ENCODE data around the gene SLC35F1.

Gene SLC35F1

DNA sequence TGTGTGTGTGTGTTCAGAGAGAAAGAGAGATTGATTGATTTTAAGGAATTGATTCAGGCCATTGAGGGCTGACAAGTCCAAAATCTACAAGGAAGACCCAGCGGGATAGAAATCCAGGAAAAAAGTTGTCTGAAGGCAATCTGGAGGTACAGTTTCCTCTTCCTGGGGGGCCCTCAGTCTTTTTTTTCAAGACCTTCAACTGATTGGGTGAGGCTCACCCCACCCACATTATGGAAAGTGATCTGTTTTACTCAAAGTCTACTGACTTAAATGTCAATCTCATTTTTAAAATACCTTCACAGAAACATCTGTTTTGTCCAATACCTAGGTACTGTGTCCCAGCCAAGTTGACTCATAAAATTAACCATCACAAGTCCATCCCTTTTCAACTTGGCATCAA lies 398.0 kb downstream of the SLC35F1 start:
- in situ Hi-C loops (cut with MboI; ENCODE audit: low sequenced_read_pairs) = no loop called here

- in situ Hi-C loops (cut with MboI; ENCODE audit: low sequenced_read_pairs) = no loop called here
Measured at GRCh38 chr6:118306392-118307238, 399.6 kb downstream of the SLC35F1 start.

GRCh38 chr6:118307581-118307980 lies 400.5 kb downstream of the SLC35F1 start:
- in situ Hi-C loops (cut with MboI; ENCODE audit: low sequenced_read_pairs) = no loop called here

- in situ Hi-C loops (cut with MboI; ENCODE audit: low sequenced_read_pairs) = no loop called here
Measured at GRCh38 chr6:118309337-118310093, 402.5 kb downstream of the SLC35F1 start.

- in situ Hi-C loops (cut with MboI; ENCODE audit: low sequenced_read_pairs) = no loop called here
Measured at GRCh38 chr6:118313208-118313607, 406.1 kb downstream of the SLC35F1 start.

DNA sequence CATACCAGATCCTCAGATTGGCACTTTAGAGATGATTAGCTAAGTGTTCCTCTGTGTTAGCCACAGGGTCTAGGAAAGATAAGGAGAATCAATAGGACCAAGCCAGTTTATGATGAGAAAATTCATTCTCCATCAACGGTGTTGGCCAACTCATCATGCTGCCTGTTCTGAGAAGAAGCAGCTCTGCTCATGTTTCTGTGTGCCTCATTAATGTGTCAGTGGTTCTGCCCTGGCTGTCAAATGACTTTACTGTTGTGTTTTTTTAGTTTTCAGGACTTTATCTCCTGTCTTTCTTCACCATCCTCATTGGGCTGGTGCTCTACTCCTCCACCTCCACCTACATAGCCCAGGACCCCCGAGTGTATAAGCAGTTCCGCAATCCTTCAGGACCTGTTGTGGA lies 406.7 kb downstream of the SLC35F1 start:
- in situ Hi-C loops (cut with MboI; ENCODE audit: low sequenced_read_pairs) = no loop called here

DNA sequence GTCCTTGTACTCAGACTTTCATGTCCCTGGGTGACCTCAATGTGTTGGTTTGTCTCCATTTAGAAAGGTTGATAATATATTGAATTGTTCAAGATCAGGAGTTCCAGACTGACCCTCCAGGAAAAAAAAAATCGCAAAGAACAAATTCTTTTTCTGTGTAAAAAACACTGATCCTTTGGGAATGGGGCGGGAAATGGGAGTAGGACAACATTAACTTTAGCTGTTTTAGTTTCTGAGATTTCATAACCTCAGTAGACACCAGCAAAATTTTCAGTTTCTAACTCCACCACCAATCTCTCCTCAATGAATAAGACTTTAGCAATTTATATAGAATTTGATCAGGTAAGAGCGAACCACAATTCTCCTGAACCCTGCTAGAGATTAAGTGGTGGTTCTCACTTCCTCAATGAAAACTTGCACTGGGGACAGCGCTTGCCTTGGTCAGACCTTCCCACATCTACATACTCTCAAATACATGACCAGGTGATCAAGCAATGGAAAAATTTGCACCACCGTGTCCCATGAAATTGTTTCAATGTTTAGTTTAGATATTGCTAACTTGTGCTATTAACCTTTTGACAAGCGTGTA lies 409.8 kb downstream of the SLC35F1 start:
- in situ Hi-C loops (cut with MboI; ENCODE audit: low sequenced_read_pairs) = no loop called here

GRCh38 chr6:118317581-118318563 lies 410.8 kb downstream of the SLC35F1 start:
- in situ Hi-C loops (cut with MboI; ENCODE audit: low sequenced_read_pairs) = no loop called here

- in situ Hi-C loops (cut with MboI; ENCODE audit: low sequenced_read_pairs) = no loop called here
Measured at GRCh38 chr6:118318648-118319047, 411.6 kb downstream of the SLC35F1 start.

GRCh38 chr6:118319416-118319815 lies 412.4 kb downstream of the SLC35F1 start:
- in situ Hi-C loops (cut with MboI; ENCODE audit: low sequenced_read_pairs) = no loop called here

DNA sequence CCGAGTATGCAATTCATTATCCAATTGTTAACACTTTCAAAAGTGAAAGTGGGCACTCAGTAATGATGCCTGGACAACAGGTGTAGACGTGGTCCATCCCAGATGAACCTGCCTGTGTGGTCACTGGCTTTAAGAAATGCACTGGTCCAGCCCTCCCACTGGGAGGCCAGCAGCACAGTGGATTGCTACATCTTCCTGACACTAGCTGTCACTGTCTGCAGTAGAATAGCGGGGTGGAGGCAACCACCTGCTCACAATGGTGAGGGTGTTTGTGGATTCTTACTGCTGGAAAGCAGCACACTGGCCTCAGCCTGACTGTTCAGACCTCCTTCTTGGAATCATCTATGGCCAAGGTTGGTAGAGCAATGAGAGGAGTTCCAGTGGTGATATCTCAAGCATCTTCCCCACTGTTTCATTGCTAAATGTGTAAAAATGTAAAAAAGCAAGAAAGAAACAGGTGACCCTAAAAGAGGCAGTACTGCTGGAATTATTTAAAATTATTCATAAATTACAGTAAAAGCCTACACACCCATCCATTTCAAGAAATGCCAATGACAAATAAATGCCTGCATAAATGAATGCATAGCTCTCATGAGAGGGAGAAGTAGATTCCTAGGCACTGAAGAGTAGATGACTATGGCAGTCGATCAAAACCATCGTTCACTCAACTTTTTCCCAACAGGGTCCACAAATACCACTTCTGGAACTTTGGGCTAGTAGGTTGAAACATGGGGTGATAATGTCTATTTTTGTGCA lies 413.0 kb downstream of the SLC35F1 start:
- in situ Hi-C loops (cut with MboI; ENCODE audit: low sequenced_read_pairs) = no loop called here

DNA sequence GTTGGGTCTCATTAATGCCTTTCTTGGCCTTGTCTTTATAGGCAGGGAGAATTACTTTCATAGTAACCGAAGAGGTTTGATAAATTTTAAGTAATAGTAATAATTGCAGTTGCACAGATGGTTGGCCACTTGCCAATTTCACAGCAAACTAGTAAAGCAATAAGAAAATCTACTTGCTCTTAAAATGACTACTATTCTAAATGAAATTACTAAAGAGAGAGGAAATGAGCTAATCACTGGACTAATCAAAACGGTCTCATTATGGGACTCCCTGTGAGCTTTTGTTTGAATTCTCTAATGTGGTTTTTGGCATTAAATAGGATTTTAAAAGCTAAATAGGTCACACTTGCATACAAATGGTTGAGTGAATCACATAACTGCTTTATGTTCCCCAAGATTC lies 413.6 kb downstream of the SLC35F1 start:
- in situ Hi-C loops (cut with MboI; ENCODE audit: low sequenced_read_pairs) = no loop called here

GRCh38 chr6:118324116-118324515 lies 417.1 kb downstream of the SLC35F1 start:
- in situ Hi-C loops (cut with MboI; ENCODE audit: low sequenced_read_pairs) = no loop called here

DNA sequence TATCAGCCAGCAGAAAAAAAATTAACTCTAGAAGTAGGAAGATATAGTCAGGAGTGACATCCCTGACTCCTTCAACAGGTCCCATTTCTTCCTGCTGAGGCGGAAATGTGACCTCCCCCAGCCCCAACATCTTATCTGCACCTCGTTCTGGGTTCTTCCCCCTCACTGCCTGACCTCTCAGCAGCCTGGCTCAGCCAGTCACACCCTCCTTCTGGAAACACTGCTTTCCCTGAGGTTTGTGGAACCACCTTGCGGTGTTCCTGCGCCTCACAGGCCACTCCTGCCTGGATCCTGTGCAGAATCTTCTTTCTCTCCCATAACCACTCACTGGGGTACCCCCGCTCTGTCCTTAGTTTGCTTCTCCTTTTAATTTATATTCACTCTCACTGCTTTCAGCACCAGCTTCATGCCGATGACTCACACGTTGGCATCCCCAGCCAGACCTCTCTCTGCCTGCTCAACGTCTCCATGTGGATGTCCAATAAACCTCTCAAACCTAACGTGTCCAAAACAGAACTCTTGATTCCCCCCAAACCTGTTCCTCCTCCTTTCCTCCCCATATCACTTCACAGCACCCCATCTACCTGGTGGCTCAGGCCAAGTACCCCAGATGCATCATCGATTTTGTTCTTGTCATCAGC lies 418.3 kb downstream of the SLC35F1 start:
- in situ Hi-C loops (cut with MboI; ENCODE audit: low sequenced_read_pairs) = no loop called here

GRCh38 chr6:118326712-118327111 lies 419.6 kb downstream of the SLC35F1 start:
- in situ Hi-C loops (cut with MboI; ENCODE audit: low sequenced_read_pairs) = no loop called here

DNA sequence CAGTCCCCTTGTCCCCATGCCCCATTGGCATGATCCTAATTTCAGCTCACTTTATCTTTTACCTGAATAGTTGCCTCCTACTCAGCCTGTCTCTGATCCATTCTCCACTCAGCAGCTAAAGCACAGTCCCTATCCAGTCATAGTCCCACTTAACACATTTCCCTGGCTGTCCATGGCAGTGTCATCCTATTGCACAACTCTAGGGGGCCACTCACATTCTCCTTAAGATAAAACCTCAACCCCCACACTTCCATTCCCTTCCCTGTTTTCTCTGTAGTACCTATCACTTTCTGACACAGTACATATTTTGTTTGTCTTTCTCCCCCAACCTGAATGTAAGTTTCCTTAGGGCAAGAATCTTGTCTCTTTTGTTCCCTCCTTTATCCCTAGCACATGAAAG lies 420.2 kb downstream of the SLC35F1 start:
- in situ Hi-C loops (cut with MboI; ENCODE audit: low sequenced_read_pairs) = no loop called here

- in situ Hi-C loops (cut with MboI; ENCODE audit: low sequenced_read_pairs) = no loop called here
Measured at GRCh38 chr6:118333772-118334171, 426.7 kb downstream of the SLC35F1 start.

DNA sequence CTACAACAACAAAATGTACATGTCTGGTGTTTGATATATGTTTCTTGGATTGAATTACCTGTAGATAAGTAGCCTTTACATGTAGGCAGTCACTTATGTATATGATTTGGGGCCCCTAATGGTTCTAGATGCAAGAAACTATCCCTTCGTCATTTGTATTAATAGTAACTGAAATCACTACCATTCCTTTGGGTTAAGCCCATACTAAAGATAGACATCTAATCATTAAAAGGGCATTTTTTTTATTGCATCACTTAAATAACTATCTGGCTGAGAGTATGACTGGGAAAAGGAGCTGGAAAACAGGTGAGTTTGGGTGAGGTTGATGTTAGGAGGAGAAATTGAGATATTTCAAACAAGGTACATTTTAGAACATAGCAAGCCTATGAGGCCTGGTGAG lies 427.6 kb downstream of the SLC35F1 start:
- in situ Hi-C loops (cut with MboI; ENCODE audit: low sequenced_read_pairs) = no loop called here

GRCh38 chr6:118335325-118335816 lies 428.3 kb downstream of the SLC35F1 start:
- in situ Hi-C loops (cut with MboI; ENCODE audit: low sequenced_read_pairs) = no loop called here
